PC-3 (cell line): ENCODE data around the gene CAV1. TPM values are rescaled to one million over a fixed set of nuclear protein-coding genes. Genes with fewer than 3 reads are reported as not detected.

ENCODE experiments used
- ATAC-seq: fragments of 200-7000 bp; cut with Tn5 transposase; 2 replicates; pipeline ENCODE4 v1.9.1; 2020; ENCODE audit warnings: mild to moderate bottlenecking, moderate library complexity
- BruUV-seq: library from RNA; stranded (reverse); fragments of 400-500 nt; replicated peaks from 2 replicates; lab custom pipeline; 2021; lab: Mats Ljungman, UMichigan
- CTCF ChIA-PET: fragments of 300-600 bp; sonication (Branson Sonifier 250); formaldehyde crosslinking; loops from one replicate; lab custom pipeline; 2022; ENCODE audit warnings: antibody characterized with exemption; lab: Charles Lee
- POLR2A ChIA-PET: fragments of 300-600 bp; sonication (Branson Sonifier 250); formaldehyde crosslinking; loops from one replicate; lab custom pipeline; 2022; ENCODE audit warnings: antibody characterized with exemption; ENCODE audit not compliant: unreplicated experiment; lab: Charles Lee
- DNase-seq: peaks from one replicate; pipeline ENCODE4 v3.0.0-alpha.2; 2015
- H2AFZ ChIP-seq: fragments of 300-600 bp; sonication (generic); 2 replicates; pipeline ENCODE4 v1.6.0; 2016; ENCODE audit warnings: antibody characterized with exemption, low read length
- H3F3A ChIP-seq: fragments of 300-600 bp; sonication (generic); one replicate; pipeline ENCODE4 v1.6.0; 2017; ENCODE audit warnings: antibody characterized with exemption, low read length, control low read depth, mild to moderate bottlenecking; ENCODE audit not compliant: unreplicated experiment
- H3K27ac ChIP-seq: fragments of 300-600 bp; sonication (generic); 2 replicates; pipeline ENCODE4 v1.5.1; 2016; ENCODE audit warnings: mild to moderate bottlenecking, low read length
- H3K27me3 ChIP-seq: fragments of 300-600 bp; sonication (generic); 2 replicates; pipeline ENCODE4 v1.6.1; 2016; ENCODE audit warnings: low read length, mixed read lengths
- H3K36me3 ChIP-seq: fragments of 300-600 bp; sonication (generic); 2 replicates; pipeline ENCODE4 v1.6.1; 2016; ENCODE audit warnings: low read depth, mixed run types, low read length, mixed read lengths
- H3K4me1 ChIP-seq: fragments of 300-600 bp; sonication (generic); 2 replicates; pipeline ENCODE4 v1.5.1; 2016; ENCODE audit warnings: low read length; ENCODE audit not compliant: insufficient read depth
- H3K4me2 ChIP-seq: fragments of 300-600 bp; sonication (generic); 2 replicates; pipeline ENCODE4 v1.6.0; 2016; ENCODE audit warnings: low read length
- H3K4me3 ChIP-seq: fragments of 300-600 bp; sonication (generic); 2 replicates; pipeline ENCODE4 v1.5.1; 2016; ENCODE audit warnings: mild to moderate bottlenecking, low read length, mixed read lengths
- H3K79me2 ChIP-seq: fragments of 300-600 bp; sonication (generic); 2 replicates; pipeline ENCODE4 v1.6.1; 2017; ENCODE audit warnings: low read length, mixed read lengths
- H3K9ac ChIP-seq: fragments of 300-600 bp; sonication (generic); 2 replicates; pipeline ENCODE4 v1.6.0; 2016; ENCODE audit warnings: mild to moderate bottlenecking, low read length
- H3K9me2 ChIP-seq: fragments of 300-600 bp; sonication (generic); replicated peaks from 2 replicates; pipeline ENCODE4 v1.6.1; 2016; ENCODE audit warnings: mixed run types, low read length, mixed read lengths
- H3K9me3 ChIP-seq: fragments of 300-600 bp; sonication (generic); 2 replicates; pipeline ENCODE4 v1.6.1; 2016; ENCODE audit warnings: low read length, mixed read lengths
- H4K20me1 ChIP-seq: fragments of 300-600 bp; sonication (generic); 2 replicates; pipeline ENCODE4 v1.6.1; 2016; ENCODE audit warnings: low read length, mixed read lengths
- CTCF ChIP-seq: fragments of 300-600 bp; sonication (generic); conservative IDR thresholded peaks from 2 replicates; pipeline ENCODE4 v1.5.1; 2017; ENCODE audit warnings: antibody characterized with exemption, low read depth, mild to moderate bottlenecking, low read length
- EZH2 ChIP-seq: fragments of 300-600 bp; sonication (generic); IDR thresholded peaks from one replicate; pipeline ENCODE4 v1.6.1; 2017; ENCODE audit warnings: antibody characterized with exemption, mild to moderate bottlenecking, low read length; ENCODE audit not compliant: unreplicated experiment
- EZH2phosphoT487 ChIP-seq: fragments of 300-600 bp; sonication (generic); IDR thresholded peaks from 2 replicates; pipeline ENCODE4 v1.6.1; 2018; ENCODE audit warnings: mild to moderate bottlenecking, antibody characterized with exemption, low read length, borderline replicate concordance
- intact Hi-C: fragments of 100-400 bp; cut with micrococcal nuclease; formaldehyde crosslinking; loops from 2 replicates; pipeline ENCODE4 v1.9.0; 2023
- total RNA-seq: library from RNA; depleted of rRNA; stranded (reverse); fragments of >200 nt; gene quantifications from 2 replicates; pipeline ENCODE4 v1.2.3, GENCODE V29; 2014

CAV1 gene
- total RNA-seq, 1 experiment from 2014 or later, result 284 TPM

GRCh38 chr7:116505823-116506222 lies 19.0 kb upstream of the CAV1 start:
- H3K9ac ChIP-seq, result no peak overlapping the region
- no peak overlapping the region for H3K4me3 ChIP-seq
- no peak for DNase-seq
- ATAC-seq, result no peak
- H3K79me2 ChIP-seq, result peaks cover 56% of the 10 kb centered on the region
- TF ChIP-seq EZH2 (no peak), CTCF (no peak)
- no peaks in the 10 kb centered on the region for H3K9me2 ChIP-seq
- H3K4me2 ChIP-seq, result no peak overlapping the region
- ChIA-PET CTCF (no interaction called here), POLR2A (no interaction called here)
- peaks cover under 1% of the 10 kb centered on the region for H3F3A ChIP-seq
- intact Hi-C loops, result no loop called here
- no peak overlapping the region for H2AFZ ChIP-seq
- H3K36me3 ChIP-seq, result peaks cover 38% of the 10 kb centered on the region
- H4K20me1 ChIP-seq, result no peaks in the 10 kb centered on the region
- no TSS peak for BruUV-seq
- H3K9me3 ChIP-seq, result no peaks in the 10 kb centered on the region
- no peaks in the 10 kb centered on the region for H3K27me3 ChIP-seq
- peaks cover 29% of the 10 kb centered on the region for H3K4me1 ChIP-seq
- H3K27ac ChIP-seq, result no peak overlapping the region

- ChIA-PET CTCF (no interaction called here), POLR2A (interaction anchor here (0.6 kb wide), 1 partner anchor 45 kb away, joined by 10 read pairs; no protein-coding TSS in a partner anchor)
- H3K79me2 ChIP-seq, result peaks cover 16% of the 10 kb centered on the region
- peaks cover 16% of the 10 kb centered on the region for H3F3A ChIP-seq
- intact Hi-C loops, result no loop called here
- H3K9ac ChIP-seq, result no peak overlapping the region
- BruUV-seq, result no TSS peak
- H3K9me2 ChIP-seq, result no peaks in the 10 kb centered on the region
- DNase-seq, result peak; percentile 39
- no peak overlapping the region for H3K4me3 ChIP-seq
- H2AFZ ChIP-seq, result no peak overlapping the region
- peak overlapping the region; percentile 3; the same call in 1 of the 2 replicates for H3K4me2 ChIP-seq
- peaks cover 34% of the 10 kb centered on the region for H3K4me1 ChIP-seq
- peaks cover 33% of the 10 kb centered on the region for H3K36me3 ChIP-seq
- no peaks in the 10 kb centered on the region for H4K20me1 ChIP-seq
- TF ChIP-seq CTCF (no peak), EZH2 (no peak), EZH2phosphoT487 (no peak)
- ATAC-seq, result no peak
- no peaks in the 10 kb centered on the region for H3K27me3 ChIP-seq
- no peaks in the 10 kb centered on the region for H3K9me3 ChIP-seq
- H3K27ac ChIP-seq, result 0 out of 2 replicates have a peak overlapping the region, but pooled peaks have one; percentile 4
Measured at GRCh38 chr7:116509982-116510579, 14.8 kb upstream of the CAV1 start.

- peak overlapping the region; percentile 81; the same call in 1 of the 2 replicates for H3K4me2 ChIP-seq
- H3K27me3 ChIP-seq, result no peaks in the 10 kb centered on the region
- H3K79me2 ChIP-seq, result peaks cover 8% of the 10 kb centered on the region; the same call in 1 of the 2 replicates
- H2AFZ ChIP-seq, result no peak overlapping the region
- no peaks in the 10 kb centered on the region for H4K20me1 ChIP-seq
- no peak for ATAC-seq
- H3K4me1 ChIP-seq, result peaks cover 34% of the 10 kb centered on the region
- no peak for TF ChIP-seq CTCF
- TF ChIP-seq EZH2phosphoT487, result no peak
- no peak for TF ChIP-seq EZH2
- no TSS peak for BruUV-seq
- no peak overlapping the region for H3K9ac ChIP-seq
- DNase-seq, result no peak
- peak overlapping the region; percentile 79 for H3K27ac ChIP-seq
- ChIA-PET CTCF (interaction anchor here (0.6 to 1.8 kb wide), 2 partner anchors 16 to 72 kb away, joined by 3 to 9 read pairs; no protein-coding TSS in a partner anchor), POLR2A (no interaction called here)
- intact Hi-C loops, result no loop called here
- H3K4me3 ChIP-seq, result no peak overlapping the region
- H3K36me3 ChIP-seq, result peaks cover 27% of the 10 kb centered on the region
- peaks cover 16% of the 10 kb centered on the region for H3F3A ChIP-seq
- no peaks in the 10 kb centered on the region for H3K9me3 ChIP-seq
- H3K9me2 ChIP-seq, result no peaks in the 10 kb centered on the region
Measured at GRCh38 chr7:116510795-116511194, 14.0 kb upstream of the CAV1 start.
